ENCODE data around the gene PTPRG. TPM values are rescaled to one million over a fixed set of nuclear protein-coding genes. Genes with fewer than 3 reads are reported as not detected.

PTPRG gene
- total and polyA plus RNA-seq, 2 donors (not counting 3 experiments of a cell fraction or from before 2014, with no cell fraction given): 8.9 to 39.1 TPM

DNA sequence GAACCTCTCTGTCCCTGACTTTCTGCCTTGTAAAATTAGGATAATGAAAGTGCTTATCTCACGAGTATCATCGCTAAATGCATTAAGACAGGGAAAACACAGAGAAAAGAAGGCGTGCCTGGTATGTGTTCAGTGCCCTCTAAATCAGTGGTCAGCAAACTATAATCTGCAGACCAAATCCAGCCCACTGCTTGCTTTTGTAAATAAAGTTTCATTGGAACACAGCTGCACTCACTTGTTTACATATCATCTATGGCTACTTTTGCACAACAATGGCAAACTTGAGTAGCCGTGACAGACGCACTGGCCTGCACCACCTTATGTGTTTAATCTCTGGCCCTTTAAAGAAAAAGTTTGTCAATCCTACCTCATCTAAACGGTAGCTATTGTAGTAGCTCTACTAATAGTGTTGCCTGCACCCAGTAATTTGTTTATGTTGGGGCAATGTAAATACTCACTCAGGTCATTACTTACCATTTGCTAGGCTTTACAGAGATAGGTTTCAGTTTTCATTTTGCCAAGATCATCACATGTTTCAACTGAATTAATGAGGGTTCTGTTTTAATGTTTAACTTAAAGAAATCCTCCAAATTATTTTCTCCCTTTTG is 582.6 kb downstream of the PTPRG start:
- no peaks in the 10 kb centered on the region for H3K27me3 ChIP-seq (ENCODE audit: control insufficient read depth in 2 of 2, insufficient read depth in 2 of 2, low read length in 2 of 2)
- TF ChIP-seq FOS (IDR thresholded peaks at IDR 0.05; ENCODE audit: borderline replicate concordance, insufficient read depth, low read length): no peak
- TF ChIP-seq JUN (IDR thresholded peaks at IDR 0.05; ENCODE audit: borderline replicate concordance, insufficient read depth, insufficient read length, low read depth): no peak
- TF ChIP-seq, protein P1, sequence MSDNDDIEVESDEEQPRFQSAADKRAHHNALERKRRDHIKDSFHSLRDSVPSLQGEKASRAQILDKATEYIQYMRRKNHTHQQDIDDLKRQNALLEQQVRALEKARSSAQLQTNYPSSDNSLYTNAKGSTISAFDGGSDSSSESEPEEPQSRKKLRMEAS (IDR thresholded peaks at IDR 0.05; ENCODE audit: insufficient read depth, insufficient read length): no peak
- TF ChIP-seq, protein P2, sequence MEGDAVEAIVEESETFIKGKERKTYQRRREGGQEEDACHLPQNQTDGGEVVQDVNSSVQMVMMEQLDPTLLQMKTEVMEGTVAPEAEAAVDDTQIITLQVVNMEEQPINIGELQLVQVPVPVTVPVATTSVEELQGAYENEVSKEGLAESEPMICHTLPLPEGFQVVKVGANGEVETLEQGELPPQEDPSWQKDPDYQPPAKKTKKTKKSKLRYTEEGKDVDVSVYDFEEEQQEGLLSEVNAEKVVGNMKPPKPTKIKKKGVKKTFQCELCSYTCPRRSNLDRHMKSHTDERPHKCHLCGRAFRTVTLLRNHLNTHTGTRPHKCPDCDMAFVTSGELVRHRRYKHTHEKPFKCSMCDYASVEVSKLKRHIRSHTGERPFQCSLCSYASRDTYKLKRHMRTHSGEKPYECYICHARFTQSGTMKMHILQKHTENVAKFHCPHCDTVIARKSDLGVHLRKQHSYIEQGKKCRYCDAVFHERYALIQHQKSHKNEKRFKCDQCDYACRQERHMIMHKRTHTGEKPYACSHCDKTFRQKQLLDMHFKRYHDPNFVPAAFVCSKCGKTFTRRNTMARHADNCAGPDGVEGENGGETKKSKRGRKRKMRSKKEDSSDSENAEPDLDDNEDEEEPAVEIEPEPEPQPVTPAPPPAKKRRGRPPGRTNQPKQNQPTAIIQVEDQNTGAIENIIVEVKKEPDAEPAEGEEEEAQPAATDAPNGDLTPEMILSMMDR (IDR thresholded peaks at IDR 0.05; ENCODE audit: extremely low read depth in 1 of 2, insufficient read depth in 1 of 2, low read depth in 1 of 2, low read length in 2 of 2): no peak
- TF ChIP-seq POLR2AphosphoS5 (IDR thresholded peaks at IDR 0.05; ENCODE audit: insufficient read depth, low read depth, low read length): no peak
- TF ChIP-seq GATA2 (IDR thresholded peaks at IDR 0.05; ENCODE audit: insufficient read depth, insufficient read length, low read depth, low read length): no peak
- TF ChIP-seq EZH2 (IDR thresholded peaks at IDR 0.05; ENCODE audit: borderline replicate concordance, low read depth, low read length, severe bottlenecking): no peak
- no peak overlapping the region for H2AFZ ChIP-seq (ENCODE audit: low read depth, low read length)
- intact Hi-C loops (cut with micrococcal nuclease): loop anchor here (1.0 to 5.0 kb wide), 4 partner anchors 10 to 167 kb away; no protein-coding TSS in a partner anchor
- H3K36me3 ChIP-seq (ENCODE audit: control insufficient read depth in 2 of 2, extremely low read depth in 1 of 2, insufficient read depth in 2 of 2, low read length in 2 of 2): no peaks in the 10 kb centered on the region
- no peak overlapping the region for H3K27ac ChIP-seq (ENCODE audit: insufficient read depth, low read depth, low read length)
- peak; percentile 38 for DNase-seq (ENCODE audit: low read depth, low spot score)
- no TSS peak for BruUV-seq (replicated peaks)
- no peak overlapping the region for H3K9ac ChIP-seq (replicated peaks; ENCODE audit: extremely low read depth, insufficient read depth, low read length)
- no peaks in the 10 kb centered on the region for H4K20me1 ChIP-seq (replicated peaks; ENCODE audit: control insufficient read depth, extremely low read depth, insufficient read depth, low read length)
- no peaks in the 10 kb centered on the region for H3K79me2 ChIP-seq (ENCODE audit: control insufficient read depth, insufficient read depth, low read length)
- H3K4me1 ChIP-seq (ENCODE audit: control insufficient read depth, extremely low read depth, insufficient read depth, low read length): peaks cover 20% of the 10 kb centered on the region
- no peaks in the 10 kb centered on the region for H3K9me1 ChIP-seq (replicated peaks; ENCODE audit: control insufficient read depth, extremely low read depth, insufficient read depth, low read length)
- FAIRE-seq: peak; percentile 15
- H3K4me3 ChIP-seq (replicated peaks in 1 of 3; ENCODE audit: insufficient read depth in 1 of 3, low read depth in 1 of 3, low read length in 3 of 3): no peak overlapping the region
- H3K9me3 ChIP-seq (replicated peaks; ENCODE audit: control insufficient read depth, insufficient read depth, low read length): no peaks in the 10 kb centered on the region
- ChIA-PET POLR2A (no interaction called here), CTCF (interaction anchor here (1.3 to 2.9 kb wide), 9 partner anchors 9 to 614 kb away, joined by 3 to 16 read pairs (median 6); no protein-coding TSS in a partner anchor)
- dilution Hi-C loops (cut with MboI; ENCODE audit: extremely low pct_ligation_motif_present, low sequenced_read_pairs): no loop called here
- peak overlapping the region; percentile 50 for H3K4me2 ChIP-seq (ENCODE audit: insufficient read depth, low read length)
